ENCODE data around the gene RNASEH1. TPM values are rescaled to one million over a fixed set of nuclear protein-coding genes. Genes with fewer than 3 reads are reported as not detected.

The RNASEH1 gene
- total and polyA plus RNA-seq, 2 of the 13 experiments (the other 11 are each of a cell fraction or from before 2014, with no cell fraction given): 14.5 to 57.4 TPM

DNA sequence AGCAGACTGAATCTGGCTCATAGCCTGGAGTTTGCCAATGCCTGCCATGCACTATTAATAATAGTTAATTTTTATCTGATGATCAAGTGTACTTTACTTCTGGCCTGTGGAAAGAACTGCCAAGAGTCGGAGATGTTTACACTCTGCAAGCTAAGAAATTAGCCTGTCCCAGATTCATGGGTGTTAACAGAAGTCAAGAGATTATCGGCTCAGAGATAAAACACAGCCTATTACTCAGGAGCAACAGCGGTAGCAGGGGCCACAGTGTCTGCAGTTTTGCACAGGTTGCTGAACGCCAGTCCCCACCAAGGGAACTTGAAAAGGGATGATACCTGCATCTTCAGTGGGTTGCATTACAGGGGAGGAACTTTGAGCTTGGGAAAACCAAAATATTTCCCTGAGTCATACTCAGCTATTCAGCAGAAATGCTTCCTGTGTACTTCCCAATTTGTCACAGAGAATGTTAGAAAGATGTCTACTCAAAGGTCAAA is 34.5 kb downstream of the RNASEH1 start (continued):
- TF ChIP-seq PHB2 (IDR thresholded peaks at IDR 0.05; ENCODE audit: partially characterized antibody): no peak
- TF ChIP-seq, protein P1, sequence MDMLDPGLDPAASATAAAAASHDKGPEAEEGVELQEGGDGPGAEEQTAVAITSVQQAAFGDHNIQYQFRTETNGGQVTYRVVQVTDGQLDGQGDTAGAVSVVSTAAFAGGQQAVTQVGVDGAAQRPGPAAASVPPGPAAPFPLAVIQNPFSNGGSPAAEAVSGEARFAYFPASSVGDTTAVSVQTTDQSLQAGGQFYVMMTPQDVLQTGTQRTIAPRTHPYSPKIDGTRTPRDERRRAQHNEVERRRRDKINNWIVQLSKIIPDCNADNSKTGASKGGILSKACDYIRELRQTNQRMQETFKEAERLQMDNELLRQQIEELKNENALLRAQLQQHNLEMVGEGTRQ (IDR thresholded peaks at IDR 0.05; ENCODE audit: low read depth, low read length): no peak
- TF ChIP-seq, protein P1 (CRISPR knock-in tag; IDR thresholded peaks at IDR 0.05; ENCODE audit: borderline replicate concordance): no peak
- TF ChIP-seq ELF1 (CRISPR knock-in tag; IDR thresholded peaks at IDR 0.05): peak; percentile 20; the same call in 1 of the 2 replicates
- TF ChIP-seq MAFK (conservative IDR thresholded peaks at IDR 0.05 in 1 of 2, IDR thresholded peaks at IDR 0.05 in 1 of 2; ENCODE audit: low read length in 2 of 2): peak; percentile 71 to 73
- TF ChIP-seq ZFY (CRISPR knock-in tag; IDR thresholded peaks at IDR 0.05): no peak
- no peak for TF ChIP-seq ZNF646 (CRISPR knock-in tag; IDR thresholded peaks at IDR 0.05)
- no peak for TF ChIP-seq DDIT3 (CRISPR knock-in tag; IDR thresholded peaks at IDR 0.05)
- peak; percentile 54; the same call in 1 of the 2 replicates for TF ChIP-seq RXRB (CRISPR knock-in tag; IDR thresholded peaks at IDR 0.05; ENCODE audit: borderline replicate concordance)
- TF ChIP-seq, protein P2, sequence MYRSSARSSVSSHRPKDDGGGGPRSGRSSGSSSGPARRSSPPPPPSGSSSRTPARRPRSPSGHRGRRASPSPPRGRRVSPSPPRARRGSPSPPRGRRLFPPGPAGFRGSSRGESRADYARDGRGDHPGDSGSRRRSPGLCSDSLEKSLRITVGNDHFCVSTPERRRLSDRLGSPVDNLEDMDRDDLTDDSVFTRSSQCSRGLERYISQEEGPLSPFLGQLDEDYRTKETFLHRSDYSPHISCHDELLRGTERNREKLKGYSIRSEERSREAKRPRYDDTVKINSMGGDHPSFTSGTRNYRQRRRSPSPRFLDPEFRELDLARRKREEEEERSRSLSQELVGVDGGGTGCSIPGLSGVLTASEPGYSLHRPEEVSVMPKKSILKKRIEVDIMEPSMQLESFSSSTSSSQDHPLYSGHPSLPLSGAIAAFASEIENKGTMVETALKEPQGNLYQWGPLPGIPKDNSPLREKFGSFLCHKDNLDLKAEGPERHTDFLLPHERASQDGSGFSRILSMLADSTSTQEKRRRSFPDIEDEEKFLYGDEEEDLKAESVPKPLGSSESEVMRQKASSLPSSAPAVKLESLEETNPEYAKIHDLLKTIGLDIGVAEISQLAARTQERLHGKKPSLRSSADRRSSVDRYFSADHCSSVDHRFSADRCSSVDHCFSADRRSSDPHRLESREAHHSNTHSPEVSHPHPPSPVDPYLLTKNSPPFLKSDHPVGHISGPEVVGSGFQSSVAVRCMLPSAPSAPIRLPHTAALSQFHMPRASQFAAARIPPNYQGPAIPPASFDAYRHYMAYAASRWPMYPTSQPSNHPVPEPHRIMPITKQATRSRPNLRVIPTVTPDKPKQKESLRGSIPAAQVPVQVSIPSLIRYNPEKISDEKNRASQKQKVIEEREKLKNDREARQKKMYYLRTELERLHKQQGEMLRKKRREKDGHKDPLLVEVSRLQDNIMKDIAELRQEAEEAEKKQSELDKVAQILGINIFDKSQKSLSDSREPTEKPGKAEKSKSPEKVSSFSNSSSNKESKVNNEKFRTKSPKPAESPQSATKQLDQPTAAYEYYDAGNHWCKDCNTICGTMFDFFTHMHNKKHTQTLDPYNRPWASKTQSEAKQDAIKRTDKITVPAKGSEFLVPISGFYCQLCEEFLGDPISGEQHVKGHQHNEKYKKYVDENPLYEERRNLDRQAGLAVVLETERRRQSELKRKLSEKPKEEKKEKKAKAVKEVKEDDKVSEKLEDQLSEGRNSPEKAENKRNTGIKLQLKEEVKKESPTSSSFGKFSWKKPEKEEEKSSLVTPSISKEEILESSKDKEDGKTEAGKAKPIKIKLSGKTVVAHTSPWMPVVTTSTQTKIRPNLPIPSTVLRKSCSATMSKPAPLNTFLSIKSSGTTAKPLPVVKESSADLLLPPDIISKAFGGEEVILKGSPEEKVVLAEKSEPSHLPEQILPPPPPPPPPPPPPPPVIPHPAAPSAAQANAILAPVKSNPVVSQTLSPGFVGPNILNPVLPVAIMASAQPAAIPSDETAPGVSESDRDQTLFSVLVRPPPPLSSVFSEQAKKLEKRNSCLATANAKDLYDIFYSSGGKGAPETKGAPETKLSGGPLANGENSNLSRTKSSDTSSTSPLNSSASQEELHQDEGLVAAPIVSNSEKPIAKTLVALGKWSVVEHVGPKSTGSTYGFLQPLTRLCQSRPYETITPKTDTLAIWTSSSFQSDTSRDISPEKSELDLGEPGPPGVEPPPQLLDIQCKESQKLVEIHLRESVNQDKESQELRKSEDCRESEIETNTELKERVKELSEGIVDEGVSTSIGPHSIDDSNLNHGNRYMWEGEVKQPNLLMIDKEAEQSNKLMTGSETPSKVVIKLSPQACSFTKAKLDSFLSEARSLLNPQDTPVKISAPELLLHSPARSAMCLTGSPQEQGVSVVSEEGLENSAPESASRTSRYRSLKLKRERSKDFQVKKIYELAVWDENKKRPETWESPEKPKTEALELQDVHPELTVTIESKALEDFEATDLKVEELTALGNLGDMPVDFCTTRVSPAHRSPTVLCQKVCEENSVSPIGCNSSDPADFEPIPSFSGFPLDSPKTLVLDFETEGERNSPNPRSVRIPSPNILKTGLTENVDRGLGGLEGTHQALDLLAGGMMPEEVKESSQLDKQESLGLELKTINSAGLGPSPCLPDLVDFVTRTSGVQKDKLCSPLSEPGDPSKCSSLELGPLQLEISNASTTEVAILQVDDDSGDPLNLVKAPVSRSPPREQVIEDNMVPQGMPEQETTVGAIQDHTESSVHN (CRISPR knock-in tag; IDR thresholded peaks at IDR 0.05): no peak
- TF ChIP-seq DBP (CRISPR knock-in tag; IDR thresholded peaks at IDR 0.05; ENCODE audit: not compliant biosample characterization): no peak

Measured in HepG2 (cell line).